ENCODE data around the gene DGKI.

DNA sequence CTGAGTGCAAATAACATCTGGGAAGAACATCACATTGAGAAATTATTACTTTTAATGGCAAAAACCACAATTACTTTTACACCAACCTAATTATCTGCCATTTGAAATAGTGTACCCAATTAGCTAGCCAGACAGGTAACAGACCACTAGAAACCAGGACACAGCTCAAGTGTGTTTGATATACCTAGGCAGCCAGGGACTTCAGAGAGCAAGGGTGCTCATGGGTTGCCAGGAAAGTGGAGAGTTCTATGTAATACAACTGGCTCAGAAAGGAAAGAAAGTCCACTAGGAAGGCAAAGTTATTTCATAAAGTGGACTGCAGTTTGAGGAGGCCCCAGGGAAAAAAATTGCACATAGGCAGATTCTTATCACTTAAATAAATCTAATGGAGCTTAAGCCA is 453.2 kb downstream of the DGKI start:
- TF ChIP-seq HOXA9 (CRISPR knock-in tag; IDR thresholded peaks at IDR 0.05; ENCODE audit: borderline replicate concordance): no peak
- TF ChIP-seq, protein P1, sequence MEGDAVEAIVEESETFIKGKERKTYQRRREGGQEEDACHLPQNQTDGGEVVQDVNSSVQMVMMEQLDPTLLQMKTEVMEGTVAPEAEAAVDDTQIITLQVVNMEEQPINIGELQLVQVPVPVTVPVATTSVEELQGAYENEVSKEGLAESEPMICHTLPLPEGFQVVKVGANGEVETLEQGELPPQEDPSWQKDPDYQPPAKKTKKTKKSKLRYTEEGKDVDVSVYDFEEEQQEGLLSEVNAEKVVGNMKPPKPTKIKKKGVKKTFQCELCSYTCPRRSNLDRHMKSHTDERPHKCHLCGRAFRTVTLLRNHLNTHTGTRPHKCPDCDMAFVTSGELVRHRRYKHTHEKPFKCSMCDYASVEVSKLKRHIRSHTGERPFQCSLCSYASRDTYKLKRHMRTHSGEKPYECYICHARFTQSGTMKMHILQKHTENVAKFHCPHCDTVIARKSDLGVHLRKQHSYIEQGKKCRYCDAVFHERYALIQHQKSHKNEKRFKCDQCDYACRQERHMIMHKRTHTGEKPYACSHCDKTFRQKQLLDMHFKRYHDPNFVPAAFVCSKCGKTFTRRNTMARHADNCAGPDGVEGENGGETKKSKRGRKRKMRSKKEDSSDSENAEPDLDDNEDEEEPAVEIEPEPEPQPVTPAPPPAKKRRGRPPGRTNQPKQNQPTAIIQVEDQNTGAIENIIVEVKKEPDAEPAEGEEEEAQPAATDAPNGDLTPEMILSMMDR (CRISPR knock-in tag; IDR thresholded peaks at IDR 0.05): no peak
